Lung (tissue), 12 donors: ENCODE measurements around the gene FMNL3. TPM values are rescaled to one million over a fixed set of nuclear protein-coding genes. Genes with fewer than 3 reads are reported as not detected.
A peak's percentile ranks its signal among the peaks of the same experiment; 100 is the strongest.

Experiments used
- ATAC-seq: fragments of 200-7000 bp; cut with Tn5 transposase; one replicate; pipeline ENCODE4 v1.9.1; 2020; ENCODE audit warnings: moderate number of reproducible peaks; ENCODE audit not compliant: insufficient read depth, low FRiP score
- DNase-seq, 3 donors: peaks; one replicate each; pipeline ENCODE4 v3.0.0-alpha.2; 2013 to 2017
- H3K27ac ChIP-seq, 2 donors: one replicate each; pipeline ENCODE4 v1.5.1; 2013; ENCODE audit warnings: mild to moderate bottlenecking in 2 of 2, moderate library complexity in 2 of 2, control low read depth in 1 of 2, inconsistent platforms in 1 of 2, low read depth in 1 of 2, low read length in 1 of 2
- H3K27me3 ChIP-seq, 3 donors: one replicate each; pipeline ENCODE4 v1.5.1; 2013; ENCODE audit warnings: low read length in 2 of 3; ENCODE audit not compliant: control insufficient read depth in 3 of 3, insufficient read depth in 3 of 3
- H3K36me3 ChIP-seq, 4 donors: one replicate each; pipeline ENCODE4 v1.5.1; 2013; ENCODE audit warnings: low read length in 4 of 4, mild to moderate bottlenecking in 1 of 4, moderate library complexity in 1 of 4; ENCODE audit not compliant: control insufficient read depth in 4 of 4, insufficient read depth in 4 of 4
- H3K4me1 ChIP-seq, 5 donors: one replicate each; pipeline ENCODE4 v1.5.1; 2013; ENCODE audit warnings: low read length in 5 of 5, mild to moderate bottlenecking in 2 of 5, moderate library complexity in 1 of 5; ENCODE audit not compliant: control insufficient read depth in 5 of 5, insufficient read depth in 5 of 5
- H3K4me3 ChIP-seq: one replicate; pipeline ENCODE4 v1.5.1; 2013; ENCODE audit warnings: mild to moderate bottlenecking, control low read depth, moderate library complexity
- H3K9ac ChIP-seq, 2 donors: one replicate each; pipeline ENCODE4 v1.5.1; 2013; ENCODE audit warnings: low read length in 2 of 2, control low read depth in 1 of 2; ENCODE audit not compliant: insufficient read depth in 1 of 2
- H3K9me3 ChIP-seq, 4 donors: one replicate each; pipeline ENCODE4 v1.5.1; 2013; ENCODE audit warnings: low read length in 3 of 4, mild to moderate bottlenecking in 1 of 4, moderate library complexity in 1 of 4; ENCODE audit not compliant: control insufficient read depth in 4 of 4, insufficient read depth in 3 of 4
- WGBS, 2 donors: extraction: QIAGEN DNeasy Blood & Tissue Kit; methylation state at CpG; one replicate each; pipeline ENCODE4 v1.1.7; 2013; 5-methylcytosine and 5-hydroxymethylcytosine counted together
- polyA plus RNA-seq, 2 donors: library from polyadenylated mRNA; stranded (reverse); fragments of 200-250 nt; gene quantifications; one replicate each; pipeline ENCODE4 v1.2.1, GENCODE V29; 2013
- total RNA-seq, 2 donors: library from RNA; depleted of rRNA in 1 of 2; stranded (reverse); fragments of >200 nt in 1 of 2; gene quantifications; one replicate each; pipeline ENCODE4 v1.2.1, GENCODE V29; 2014 to 2021
- TF ChIP-seq, protein P1 (sequence below): IDR thresholded peaks from 2 replicates; pipeline ENCODE4 v1.5.1; 2012; ENCODE audit warnings: mild to moderate bottlenecking; ENCODE audit errors: control extremely low read depth, extremely low read depth
- donor health status: control.
- donor health status: control.
- donor health status: Bipolar disorder and iron deficiency.
- donor health status: healthy.
- donor health status: DM: yes; HTN: yes; CAD: no.

The FMNL3 gene
- total and polyA plus RNA-seq, 4 donors: 11.5 to 51.2 (median 22.4) TPM

DNA sequence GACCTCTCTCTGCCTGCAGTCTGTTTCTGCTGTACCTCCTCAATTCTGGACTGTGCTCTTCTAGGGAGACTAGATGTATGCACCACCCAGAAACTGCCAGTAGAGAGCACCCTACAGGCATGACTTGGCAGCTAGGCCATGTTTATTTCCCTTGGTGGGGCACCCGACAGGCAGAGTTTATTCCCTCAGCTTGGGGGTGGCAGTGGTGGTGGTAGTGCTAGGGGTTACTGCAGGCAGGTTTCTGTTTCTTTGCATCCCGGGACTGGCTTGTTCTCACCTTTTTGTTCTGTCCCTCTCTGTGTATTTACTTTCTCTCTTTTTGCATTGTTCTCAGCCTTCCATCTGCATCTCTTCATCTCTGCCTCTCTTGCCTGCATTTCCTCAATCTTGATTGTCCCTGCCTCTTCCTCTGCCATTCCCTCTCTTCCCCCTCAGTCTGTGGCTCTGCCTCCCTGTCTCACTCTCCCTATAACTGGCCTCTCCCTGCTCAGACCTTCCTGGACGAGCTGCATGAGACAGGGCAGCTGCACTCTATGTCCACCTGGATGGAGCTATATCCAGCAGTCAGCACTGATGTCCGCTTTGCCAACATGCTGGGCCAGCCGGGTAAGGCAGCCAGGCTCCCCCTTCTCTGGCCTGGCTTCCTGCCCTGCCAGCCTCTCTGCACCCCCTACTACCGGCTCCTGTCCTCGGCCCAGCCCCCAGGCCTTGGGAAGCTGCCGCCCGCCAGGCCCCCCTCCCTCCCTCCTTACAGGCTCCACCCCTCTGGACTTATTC, 70.0 kb downstream of the FMNL3 start:
- Histone ChIP-seq H3K27ac (no peak overlapping the region), H3K9ac (peak overlapping the region in 1 of 2 donors; percentile 65), H3K36me3 (peaks cover 0 to 15% (median 8%) of the 10 kb centered on the region in 4 donors), H3K4me3 (no peak overlapping the region), H3K4me1 (peaks cover 0 to 18% (median 8%) of the 10 kb centered on the region in 5 donors), H3K9me3 (no peaks in the 10 kb centered on the region), H3K27me3 (no peaks in the 10 kb centered on the region)
- TF ChIP-seq, protein P1, sequence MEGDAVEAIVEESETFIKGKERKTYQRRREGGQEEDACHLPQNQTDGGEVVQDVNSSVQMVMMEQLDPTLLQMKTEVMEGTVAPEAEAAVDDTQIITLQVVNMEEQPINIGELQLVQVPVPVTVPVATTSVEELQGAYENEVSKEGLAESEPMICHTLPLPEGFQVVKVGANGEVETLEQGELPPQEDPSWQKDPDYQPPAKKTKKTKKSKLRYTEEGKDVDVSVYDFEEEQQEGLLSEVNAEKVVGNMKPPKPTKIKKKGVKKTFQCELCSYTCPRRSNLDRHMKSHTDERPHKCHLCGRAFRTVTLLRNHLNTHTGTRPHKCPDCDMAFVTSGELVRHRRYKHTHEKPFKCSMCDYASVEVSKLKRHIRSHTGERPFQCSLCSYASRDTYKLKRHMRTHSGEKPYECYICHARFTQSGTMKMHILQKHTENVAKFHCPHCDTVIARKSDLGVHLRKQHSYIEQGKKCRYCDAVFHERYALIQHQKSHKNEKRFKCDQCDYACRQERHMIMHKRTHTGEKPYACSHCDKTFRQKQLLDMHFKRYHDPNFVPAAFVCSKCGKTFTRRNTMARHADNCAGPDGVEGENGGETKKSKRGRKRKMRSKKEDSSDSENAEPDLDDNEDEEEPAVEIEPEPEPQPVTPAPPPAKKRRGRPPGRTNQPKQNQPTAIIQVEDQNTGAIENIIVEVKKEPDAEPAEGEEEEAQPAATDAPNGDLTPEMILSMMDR: peak; percentile 65
- WGBS, 2 donors: 27 to 30% methylated on average over 9 of the region's 9 CpGs
- DNase-seq (peak; percentile 79 to 88 (median 86)), ATAC-seq (peak; percentile 78)

DNA sequence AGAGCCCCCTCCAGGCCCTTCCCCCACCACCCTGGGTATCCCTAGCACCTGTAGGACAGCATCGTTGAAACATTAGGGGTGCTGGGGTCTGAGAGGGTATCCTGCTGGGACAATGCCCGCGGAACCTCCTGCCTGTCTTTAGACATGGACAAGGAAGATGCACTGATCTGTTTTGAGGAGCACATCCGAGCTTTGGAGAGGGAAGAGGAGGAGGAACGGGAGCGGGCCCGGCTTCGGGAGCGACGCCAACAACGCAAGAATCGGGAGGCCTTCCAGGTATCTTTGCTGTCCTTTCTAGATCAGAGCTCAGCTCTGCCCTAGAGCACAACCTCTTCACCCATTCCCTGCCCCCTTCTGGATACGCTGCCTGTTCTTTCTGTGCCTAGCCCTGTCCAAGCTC, 70.6 kb downstream of the FMNL3 start:
- DNase-seq (no peak), ATAC-seq (no peak)
- H3K27ac ChIP-seq: no peak overlapping the region
- H3K4me1 ChIP-seq: peaks cover 0 to 18% (median 8%) of the 10 kb centered on the region in 5 donors
- 65 to 87% methylated on average over 13 of the region's 13 CpGs for WGBS, 2 donors
- peaks cover 0 to 16% (median 13%) of the 10 kb centered on the region in 4 donors for H3K36me3 ChIP-seq
- no peaks in the 10 kb centered on the region for H3K27me3 ChIP-seq
- peak overlapping the region in 1 of 2 donors; percentile 65 for H3K9ac ChIP-seq
- TF ChIP-seq, protein P1: no peak
- no peak overlapping the region for H3K4me3 ChIP-seq
- H3K9me3 ChIP-seq: no peaks in the 10 kb centered on the region

DNA sequence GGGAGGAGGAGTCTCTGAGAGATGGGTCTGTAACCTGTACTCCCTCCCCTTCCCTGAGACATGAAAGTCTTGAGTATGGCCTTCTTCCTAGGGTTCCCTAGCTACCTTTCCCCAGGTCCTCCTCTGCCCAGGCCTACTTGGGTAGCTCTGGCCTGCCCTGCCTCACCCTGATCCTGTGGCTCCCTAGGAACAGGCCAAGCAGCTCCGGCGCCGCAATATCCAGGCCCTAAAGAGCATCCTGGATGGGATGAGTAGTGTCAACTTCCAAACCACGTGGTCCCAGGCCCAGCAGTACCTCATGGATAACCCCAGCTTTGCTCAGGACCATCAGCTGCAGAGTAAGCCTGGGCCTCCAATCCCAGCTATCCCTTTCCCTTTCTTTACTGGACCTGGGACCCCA, 71.5 kb downstream of the FMNL3 start:
- WGBS, 2 donors: 96% methylated on average over 4 of the region's 4 CpGs
- TF ChIP-seq, protein P1: no peak
- no peaks in the 10 kb centered on the region for H3K9me3 ChIP-seq
- DNase-seq (peak in 1 of 3 donors; percentile 10), ATAC-seq (no peak)
- H3K27ac ChIP-seq: no peak overlapping the region
- no peak overlapping the region for H3K9ac ChIP-seq
- peaks cover 0 to 16% (median 9%) of the 10 kb centered on the region in 4 donors for H3K36me3 ChIP-seq
- no peak overlapping the region for H3K4me3 ChIP-seq
- H3K4me1 ChIP-seq: peaks cover 0 to 18% (median 8%) of the 10 kb centered on the region in 5 donors
- no peaks in the 10 kb centered on the region for H3K27me3 ChIP-seq
